SK-N-SH treated with all-trans-retinoic acid at 6 μM for 48 hours (cell line): ENCODE results near the gene FXR2.

Experiments
- ATAC-seq: fragments of 200-7000 bp; cut with Tn5 transposase; 3 replicates; pipeline ENCODE4 v1.9.1; 2020; ENCODE audit warnings: mild to moderate bottlenecking, moderate library complexity
- ARNTL ChIP-seq: fragments of 450-650 bp; formaldehyde crosslinking; IDR thresholded peaks from 2 replicates; pipeline ENCODE4 v1.5.0; 2020; ENCODE audit warnings: low read depth, mild to moderate bottlenecking, moderate library complexity, borderline replicate concordance
- BACH2 ChIP-seq: fragments of 250-450 bp; sonication (Bioruptor Pico); IDR thresholded peaks from 2 replicates; pipeline ENCODE4 v1.9.0; 2021; ENCODE audit warnings: mild to moderate bottlenecking, borderline replicate concordance
- CREB5 ChIP-seq: fragments of 250-450 bp; sonication (Bioruptor Pico); IDR thresholded peaks from 2 replicates; pipeline ENCODE4 v1.5.1; 2020; ENCODE audit warnings: low read depth, mild to moderate bottlenecking, moderate library complexity
- CSDC2 ChIP-seq: fragments of 250-450 bp; sonication (Bioruptor Pico); IDR thresholded peaks from 2 replicates; pipeline ENCODE4 v1.5.0; 2020; ENCODE audit warnings: mild to moderate bottlenecking, moderate library complexity
- CSRNP3 ChIP-seq: fragments of 250-450 bp; sonication (Bioruptor Pico); IDR thresholded peaks from 2 replicates; pipeline ENCODE4 v1.5.1; 2021; ENCODE audit warnings: mild to moderate bottlenecking, moderate library complexity
- ESRRG ChIP-seq: fragments of 250-450 bp; sonication (Bioruptor Pico); IDR thresholded peaks from 2 replicates; pipeline ENCODE4 v1.6.1; 2021; ENCODE audit warnings: mild to moderate bottlenecking
- GLIS3 ChIP-seq: fragments of 250-450 bp; sonication (Bioruptor Pico); IDR thresholded peaks from 2 replicates; pipeline ENCODE4 v1.5.0; 2020; ENCODE audit warnings: mild to moderate bottlenecking, moderate library complexity
- ISL1 ChIP-seq: fragments of 250-450 bp; sonication (Bioruptor Pico); IDR thresholded peaks from 2 replicates; pipeline ENCODE4 v2.1.2; 2022; ENCODE audit warnings: mild to moderate bottlenecking, moderate library complexity
- PATZ1 ChIP-seq: fragments of 250-450 bp; sonication (Bioruptor Pico); IDR thresholded peaks from 2 replicates; pipeline ENCODE4 v1.8.0; 2020; ENCODE audit warnings: mild to moderate bottlenecking, moderate library complexity, borderline replicate concordance
- POU6F1 ChIP-seq: fragments of 250-450 bp; sonication (Bioruptor Pico); IDR thresholded peaks from 2 replicates; pipeline ENCODE4 v1.8.0; 2021; ENCODE audit warnings: low read depth, mild to moderate bottlenecking, moderate library complexity, borderline replicate concordance
- PPARA ChIP-seq: fragments of 250-450 bp; sonication (Bioruptor Pico); IDR thresholded peaks from 2 replicates; pipeline ENCODE4 v1.5.0; 2020; ENCODE audit warnings: mild to moderate bottlenecking, borderline replicate concordance
- RARB ChIP-seq: fragments of 250-450 bp; sonication (Bioruptor Pico); IDR thresholded peaks from 2 replicates; pipeline ENCODE4 v1.8.0; 2021; ENCODE audit warnings: mild to moderate bottlenecking, moderate library complexity
- SNAI2 ChIP-seq: fragments of 250-450 bp; sonication (Bioruptor Pico); IDR thresholded peaks from 2 replicates; pipeline ENCODE4 v1.5.0; 2020; ENCODE audit warnings: mild to moderate bottlenecking, moderate library complexity
- TCF4 ChIP-seq: fragments of 250-450 bp; sonication (Bioruptor Pico); IDR thresholded peaks from 2 replicates; pipeline ENCODE4 v1.8.0; 2021; ENCODE audit warnings: mild to moderate bottlenecking, moderate library complexity, borderline replicate concordance
- TOX ChIP-seq: fragments of 250-450 bp; sonication (Bioruptor Pico); IDR thresholded peaks from 2 replicates; pipeline ENCODE4 v1.8.0; 2021; ENCODE audit warnings: mild to moderate bottlenecking, moderate library complexity, borderline replicate concordance
- TSHZ2 ChIP-seq: fragments of 250-450 bp; sonication (Bioruptor Pico); IDR thresholded peaks from 2 replicates; pipeline ENCODE4 v1.5.0; 2020; ENCODE audit warnings: mild to moderate bottlenecking, moderate library complexity
- ZC3H10 ChIP-seq: fragments of 250-450 bp; sonication (Bioruptor Pico); IDR thresholded peaks from 2 replicates; pipeline ENCODE4 v1.5.1; 2021; ENCODE audit warnings: mild to moderate bottlenecking, moderate library complexity
- ZFP30 ChIP-seq: fragments of 450-650 bp; formaldehyde crosslinking; IDR thresholded peaks from 2 replicates; pipeline ENCODE4 v1.5.0; 2022; ENCODE audit warnings: mild to moderate bottlenecking, moderate library complexity
- ZNF565 ChIP-seq: fragments of 450-650 bp; formaldehyde crosslinking; conservative IDR thresholded peaks from 2 replicates; pipeline ENCODE4 v1.5.0; 2020; ENCODE audit warnings: low read depth, mild to moderate bottlenecking, moderate library complexity
- ZNF70 ChIP-seq: fragments of 450-650 bp; formaldehyde crosslinking; IDR thresholded peaks from 2 replicates; pipeline ENCODE4 v1.5.0; 2020; ENCODE audit warnings: mild to moderate bottlenecking, moderate library complexity
- ZNF8 ChIP-seq: fragments of 450-650 bp; formaldehyde crosslinking; IDR thresholded peaks from 2 replicates; pipeline ENCODE4 v1.5.0; 2020; ENCODE audit warnings: mild to moderate bottlenecking, moderate library complexity

Gene FXR2

GRCh38 chr17:7587420-7588151, 27.1 kb downstream of the FXR2 start:
- peak; percentile 44 for ATAC-seq
- TF ChIP-seq PPARA (CRISPR knock-in tag) (no peak), TCF4 (CRISPR knock-in tag) (no peak), ARNTL (CRISPR knock-in tag) (no peak), CSDC2 (CRISPR knock-in tag) (no peak), BACH2 (CRISPR knock-in tag) (no peak), ESRRG (CRISPR knock-in tag) (no peak), POU6F1 (CRISPR knock-in tag) (no peak), GLIS3 (no peak), RARB (CRISPR knock-in tag) (no peak), CSRNP3 (CRISPR knock-in tag) (no peak), ZFP30 (no peak), TSHZ2 (no peak), ZNF565 (CRISPR knock-in tag) (no peak), ZNF70 (CRISPR knock-in tag) (no peak), PATZ1 (CRISPR knock-in tag) (no peak), CREB5 (no peak), ZNF8 (CRISPR knock-in tag) (no peak), TOX (CRISPR knock-in tag) (no peak), ISL1 (CRISPR knock-in tag) (no peak), ZC3H10 (CRISPR knock-in tag) (no peak)

GRCh38 chr17:7586673-7587419, 27.9 kb downstream of the FXR2 start:
- no peak for ATAC-seq
- no peak for TF ChIP-seq GLIS3
- no peak for TF ChIP-seq CREB5
- TF ChIP-seq CSDC2 (CRISPR knock-in tag): no peak
- no peak for TF ChIP-seq ZNF565 (CRISPR knock-in tag)
- no peak for TF ChIP-seq ZNF70 (CRISPR knock-in tag)
- TF ChIP-seq ZFP30: no peak
- TF ChIP-seq ZNF8 (CRISPR knock-in tag): no peak
- no peak for TF ChIP-seq ESRRG (CRISPR knock-in tag)
- no peak for TF ChIP-seq CSRNP3 (CRISPR knock-in tag)
- TF ChIP-seq TCF4 (CRISPR knock-in tag): no peak
- no peak for TF ChIP-seq PATZ1 (CRISPR knock-in tag)
- no peak for TF ChIP-seq SNAI2 (CRISPR knock-in tag)
- no peak for TF ChIP-seq ARNTL (CRISPR knock-in tag)
